Raji (cell line): ENCODE measurements around the gene RHBG.

Experiments used
- POLR2A ChIP-seq: IDR thresholded peaks from 2 replicates; pipeline ENCODE4 v1.6.1; 2011; ENCODE audit warnings: low read depth, low read length, control low read depth; ENCODE audit not compliant: insufficient read depth

The RHBG gene

GRCh38 chr1:156423422-156424352, 54.7 kb downstream of the RHBG start:
- TF ChIP-seq POLR2A = no peak

- no peak for TF ChIP-seq POLR2A
These were observed 55.9 kb downstream of the RHBG start for GRCh38 chr1:156424806-156425432.

GRCh38 chr1:156425943-156426342, 56.9 kb downstream of the RHBG start:
- no peak for TF ChIP-seq POLR2A

GRCh38 chr1:156427957-156428356, 58.9 kb downstream of the RHBG start:
- TF ChIP-seq POLR2A = no peak

GRCh38 chr1:156428746-156429288, 59.8 kb downstream of the RHBG start:
- no peak for TF ChIP-seq POLR2A

GRCh38 chr1:156429313-156430060, 60.5 kb downstream of the RHBG start:
- no peak for TF ChIP-seq POLR2A

GRCh38 chr1:156430303-156430702, 61.3 kb downstream of the RHBG start:
- TF ChIP-seq POLR2A = no peak

GRCh38 chr1:156430866-156431265, 61.9 kb downstream of the RHBG start:
- TF ChIP-seq POLR2A = no peak

GRCh38 chr1:156431366-156431765, 62.4 kb downstream of the RHBG start:
- no peak for TF ChIP-seq POLR2A

- no peak for TF ChIP-seq POLR2A
These were observed 63.0 kb downstream of the RHBG start for GRCh38 chr1:156431769-156432668.

- no peak for TF ChIP-seq POLR2A
These were observed 63.6 kb downstream of the RHBG start for GRCh38 chr1:156432669-156433018.

- TF ChIP-seq POLR2A = no peak
These were observed 64.0 kb downstream of the RHBG start for GRCh38 chr1:156433032-156433431.

- TF ChIP-seq POLR2A = no peak
These were observed 64.6 kb downstream of the RHBG start for GRCh38 chr1:156433602-156434001.
